Stimulated activated CD4-positive, alpha-beta T cell treated with anti-CD3 and anti-CD28 coated beads, Interleukin-1b, Interleukin-23, amount 100 ng/mL, for 1 hour (primary cell): ENCODE results near the gene PALB2.
"Not testable (repeated sequence)": the region's sequence is repeated elsewhere in the genome, so short reads cannot be mapped to it uniquely, and the experiment has no call there.

Experiments
- DNase-seq, 2 donors: peaks; one replicate each; pipeline ENCODE4 v3.0.0-alpha.2; 2020; ENCODE audit warnings: low read depth in 2 of 2

Gene PALB2

GRCh38 chr16:23650674-23651416 lies 9.7 kb upstream of the PALB2 start:
- no peak for DNase-seq

GRCh38 chr16:23642246-23642774 lies 1.2 kb upstream of the PALB2 start:
- DNase-seq = no peak

GRCh38 chr16:23640615-23640930 lies 537 bp downstream of the PALB2 start:
- no peak for DNase-seq

- no peak for DNase-seq
These were observed 5.2 kb downstream of the PALB2 start for GRCh38 chr16:23635958-23636357.

GRCh38 chr16:23634461-23635036 lies 6.6 kb downstream of the PALB2 start:
- no peak for DNase-seq

- not testable (repeated sequence) for DNase-seq
These were observed 9.2 kb downstream of the PALB2 start for GRCh38 chr16:23631874-23632273.

GRCh38 chr16:23629516-23629915 lies 11.6 kb downstream of the PALB2 start:
- no peak for DNase-seq

GRCh38 chr16:23624092-23624491 lies 17.0 kb downstream of the PALB2 start:
- DNase-seq = no peak

GRCh38 chr16:23615805-23616204 lies 25.3 kb downstream of the PALB2 start:
- DNase-seq = no peak

GRCh38 chr16:23611936-23612335 lies 29.2 kb downstream of the PALB2 start:
- DNase-seq = no peak

- not testable (repeated sequence) for DNase-seq
These were observed 30.2 kb downstream of the PALB2 start for GRCh38 chr16:23610905-23611304.

GRCh38 chr16:23609929-23610328 lies 31.2 kb downstream of the PALB2 start:
- no peak for DNase-seq

- DNase-seq = no peak
These were observed 32.9 kb downstream of the PALB2 start for GRCh38 chr16:23608194-23608593.

GRCh38 chr16:23607726-23608125 lies 33.4 kb downstream of the PALB2 start:
- no peak for DNase-seq

- no peak for DNase-seq
These were observed 43.9 kb downstream of the PALB2 start for GRCh38 chr16:23597003-23597756.

GRCh38 chr16:23595951-23596720 lies 45.0 kb downstream of the PALB2 start, which contains the start of gene NDUFAB1:
TSS of gene NDUFAB1 (minus strand) at chr16:23596316. CDS start at chr16:23596290, 26 bp downstream.
- DNase-seq = peak; percentile 77 to 89

- no peak for DNase-seq
These were observed 45.7 kb downstream of the PALB2 start for GRCh38 chr16:23595246-23595950.

- no peak for DNase-seq
These were observed 46.9 kb downstream of the PALB2 start for GRCh38 chr16:23594186-23594585.

GRCh38 chr16:23590181-23590580 lies 50.9 kb downstream of the PALB2 start:
- DNase-seq = no peak

GRCh38 chr16:23587726-23588125 lies 53.4 kb downstream of the PALB2 start:
- DNase-seq = no peak
